Stimulated activated CD4-positive, alpha-beta T cell treated with anti-CD3 and anti-CD28 coated beads, Interleukin-2, amount 100 ng/mL, for 24 hours (primary cell): ENCODE measurements around the gene SLC25A40.
"Not testable (repeated sequence)": the region's sequence is repeated elsewhere in the genome, so short reads cannot be mapped to it uniquely, and the experiment has no call there.

Experiments
- DNase-seq, 2 donors: peaks; one replicate each; pipeline ENCODE4 v3.0.0-alpha.2; 2020

The SLC25A40 gene

GRCh38 chr7:87876040-87876868, at the start of gene SLC25A40, which contains the start of gene DBF4:
TSS of gene SLC25A40 (minus strand) at chr7:87876360. CDS start at chr7:87858727, 17,633 bp downstream.
TSS of gene DBF4 (plus strand) at chr7:87876493. CDS start at chr7:87876733, 240 bp downstream.
- peak; percentile 96 to 97 for DNase-seq

GRCh38 chr7:87922759-87923395, 46.7 kb upstream of the SLC25A40 start:
- DNase-seq: not testable (repeated sequence)

GRCh38 chr7:87920578-87920977, 44.4 kb upstream of the SLC25A40 start:
- DNase-seq: no peak

GRCh38 chr7:87919875-87920274, 43.7 kb upstream of the SLC25A40 start:
- DNase-seq: no peak

GRCh38 chr7:87918740-87919139, 42.6 kb upstream of the SLC25A40 start:
- no peak for DNase-seq

GRCh38 chr7:87912121-87912520, 36.0 kb upstream of the SLC25A40 start:
- DNase-seq: no peak

- DNase-seq: not testable (repeated sequence)
Observed at GRCh38 chr7:87908814-87909213, 32.7 kb upstream of the SLC25A40 start.

GRCh38 chr7:87907136-87907906, 31.2 kb upstream of the SLC25A40 start:
- not testable (repeated sequence) for DNase-seq

GRCh38 chr7:87899255-87899654, 23.1 kb upstream of the SLC25A40 start:
- no peak for DNase-seq

- no peak for DNase-seq
Observed at GRCh38 chr7:87895363-87895762, 19.2 kb upstream of the SLC25A40 start.

GRCh38 chr7:87886875-87887274, 10.7 kb upstream of the SLC25A40 start:
- no peak for DNase-seq

GRCh38 chr7:87885018-87885417, 8.9 kb upstream of the SLC25A40 start:
- DNase-seq: no peak

- no peak for DNase-seq
Observed at GRCh38 chr7:87882151-87882937, 6.2 kb upstream of the SLC25A40 start.

- no peak for DNase-seq
Observed at GRCh38 chr7:87878208-87878735, 2.1 kb upstream of the SLC25A40 start.

- no peak for DNase-seq
Observed at GRCh38 chr7:87877366-87878040, 1.3 kb upstream of the SLC25A40 start.

GRCh38 chr7:87876869-87877234, 692 bp upstream of the SLC25A40 start:
- peak; percentile 56 to 60 for DNase-seq

- DNase-seq: peak in 1 of 2 donors; percentile 21
Observed at GRCh38 chr7:87875151-87876039, 765 bp downstream of the SLC25A40 start.

- DNase-seq: no peak
Observed at GRCh38 chr7:87874066-87874465, 2.1 kb downstream of the SLC25A40 start.

- not testable (repeated sequence) for DNase-seq
Observed at GRCh38 chr7:87873328-87873727, 2.8 kb downstream of the SLC25A40 start.

- DNase-seq: no peak
Observed at GRCh38 chr7:87872346-87872745, 3.8 kb downstream of the SLC25A40 start.

- no peak for DNase-seq
Observed at GRCh38 chr7:87870471-87870870, 5.7 kb downstream of the SLC25A40 start.
